HS-27A (cell line): ENCODE results near the gene ZNF346.
"Not testable (repeated sequence)": the region's sequence is repeated elsewhere in the genome, so short reads cannot be mapped to it uniquely, and the experiment has no call there.

Source experiments
- DNase-seq: peaks from one replicate; pipeline ENCODE4 v3.0.0-alpha.2; 2012; ENCODE audit warnings: low read depth, missing footprints

Gene ZNF346

DNA sequence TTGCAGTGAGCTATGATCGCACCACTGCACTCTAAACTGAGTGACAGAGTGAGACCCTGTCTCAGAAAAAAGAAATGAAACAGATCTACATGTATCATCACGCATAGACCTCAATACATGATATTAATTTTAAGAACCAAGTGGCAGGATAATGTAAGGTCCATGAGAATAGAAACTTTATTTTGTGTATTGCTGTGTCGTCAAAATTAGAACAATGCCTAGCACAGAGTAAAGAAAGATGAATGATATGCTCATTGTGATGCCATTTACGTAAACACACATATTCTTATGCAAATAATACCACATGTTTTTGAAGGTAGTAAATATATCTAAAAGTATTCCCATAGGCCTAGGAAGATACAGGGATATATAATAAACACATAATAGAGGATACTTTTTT is 12.3 kb upstream of the ZNF346 start:
- DNase-seq = no peak

DNA sequence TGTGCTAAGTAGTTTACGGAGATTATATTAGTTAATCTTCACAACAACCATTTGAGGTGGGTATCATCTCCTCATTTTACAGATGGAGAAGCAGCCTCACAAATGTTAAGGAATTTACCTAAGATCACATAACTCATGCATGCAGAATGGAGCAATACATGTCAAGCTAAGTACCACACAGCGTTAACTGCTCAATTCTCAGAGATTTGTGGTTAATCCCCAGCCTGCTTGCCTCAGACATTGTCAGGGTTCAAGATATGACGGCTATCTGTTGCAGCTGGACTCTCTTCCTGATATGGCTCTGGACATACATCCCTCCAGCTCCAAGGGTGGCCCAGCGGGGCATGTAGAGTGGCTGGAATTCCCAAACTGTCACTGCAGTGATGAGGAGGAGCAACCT is 7.3 kb upstream of the ZNF346 start:
- DNase-seq = no peak

DNA sequence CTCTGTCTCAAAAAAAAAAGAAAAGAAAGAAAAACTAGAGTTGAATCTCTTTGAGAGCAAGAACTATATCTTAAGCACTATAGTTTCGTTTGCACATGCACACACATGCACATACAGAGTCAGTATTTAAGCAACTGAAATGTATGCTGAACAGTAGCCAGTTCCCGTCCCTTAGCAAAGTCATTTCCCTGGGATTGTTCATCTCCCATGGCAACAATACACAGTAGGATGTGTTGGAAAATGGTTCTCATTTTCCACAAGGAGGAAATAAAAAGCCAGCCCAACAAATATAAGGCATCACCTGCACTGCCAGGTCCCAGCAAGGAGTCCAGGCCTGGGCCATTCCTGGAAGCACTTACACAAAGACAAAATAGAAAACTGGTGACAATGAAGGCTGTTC is 4.2 kb upstream of the ZNF346 start:
- no peak for DNase-seq

- DNase-seq = no peak
Observed at GRCh38 chr5:177020033-177020432, 2.5 kb upstream of the ZNF346 start.

- no peak for DNase-seq
Observed at GRCh38 chr5:177023303-177023664, 788 bp downstream of the ZNF346 start.

DNA sequence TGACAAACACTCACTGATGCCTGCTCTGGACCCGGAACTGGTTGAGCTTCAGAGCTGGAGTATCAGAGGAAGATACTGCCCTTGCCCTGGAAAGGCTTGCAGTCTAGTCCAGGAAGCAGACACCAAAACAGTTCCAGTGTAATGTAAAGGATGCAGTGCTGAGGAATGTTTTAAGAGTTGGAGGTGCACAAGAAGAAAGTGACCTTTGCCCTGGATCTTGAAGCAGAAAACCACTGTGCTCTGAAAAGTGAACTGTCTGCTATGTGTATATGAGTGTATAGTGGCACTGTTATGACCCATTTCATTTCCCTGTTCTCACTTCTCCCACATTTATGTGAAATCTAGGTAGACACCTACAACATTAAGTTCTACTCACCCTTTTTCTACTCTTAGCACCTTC is 2.1 kb downstream of the ZNF346 start:
- DNase-seq = no peak

DNA sequence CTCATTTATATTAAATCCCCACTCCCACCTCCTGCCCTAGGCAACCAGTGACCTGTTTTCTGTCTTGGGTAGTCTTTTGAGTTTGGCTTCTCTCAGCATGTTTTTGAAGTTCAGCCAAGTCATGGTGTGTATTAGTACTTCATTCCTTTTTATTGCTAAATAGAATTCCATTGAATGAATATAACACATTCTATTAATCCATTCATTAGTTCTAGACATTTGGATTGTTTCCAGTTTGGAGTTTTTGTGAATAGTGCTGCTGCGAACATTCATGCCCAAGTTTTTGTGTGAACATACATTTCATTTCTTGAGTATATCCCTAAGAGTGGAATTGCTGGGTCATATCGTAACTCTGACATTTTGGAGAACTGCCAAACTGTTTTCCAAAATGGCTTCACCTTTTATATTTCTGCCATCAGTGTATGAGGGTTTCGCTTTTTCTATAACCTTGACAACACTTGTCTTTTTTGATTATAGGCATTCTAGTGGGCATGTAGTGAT is 2.7 kb downstream of the ZNF346 start:
- no peak for DNase-seq

DNA sequence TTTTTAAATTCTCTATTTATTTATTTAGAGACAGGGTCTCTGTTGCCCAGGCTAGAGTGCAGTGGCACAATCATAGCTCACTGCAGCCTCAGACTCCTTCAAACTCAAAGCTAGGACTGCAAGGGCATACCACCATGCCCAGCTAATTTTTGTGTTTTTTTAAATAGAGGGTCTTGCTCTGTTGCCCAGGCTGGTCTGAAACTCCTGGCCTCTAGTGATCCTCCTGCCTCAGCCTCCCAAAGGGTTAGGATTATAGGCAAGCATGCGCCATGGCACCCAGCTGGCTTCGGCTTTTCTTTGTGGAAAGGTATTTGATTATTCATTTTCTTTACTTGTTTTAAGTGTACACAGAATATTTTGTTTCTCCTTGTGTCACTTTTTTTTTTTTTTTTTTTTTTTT is 5.2 kb downstream of the ZNF346 start:
- no peak for DNase-seq

GRCh38 chr5:177029498-177029897 is 7.0 kb downstream of the ZNF346 start:
- no peak for DNase-seq

DNA sequence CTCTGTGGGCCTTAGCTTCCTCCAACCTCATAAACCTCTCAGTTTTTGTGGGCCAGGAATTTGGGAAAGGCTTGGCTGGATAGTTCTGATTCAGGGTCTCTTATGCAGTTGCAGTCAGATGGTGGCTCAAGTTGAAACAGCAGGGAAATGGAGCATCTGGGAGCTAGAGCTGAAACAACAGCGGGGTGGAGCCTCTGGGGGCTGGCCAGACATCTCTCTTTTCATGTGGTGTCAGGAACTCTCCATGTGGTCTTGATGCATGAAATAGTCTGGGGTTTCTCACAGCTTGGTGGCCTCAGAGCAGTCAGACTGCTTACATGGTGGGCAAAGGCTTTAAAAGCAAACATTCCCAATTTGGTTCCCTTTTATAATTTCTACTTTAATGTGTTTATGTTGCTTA is 13.5 kb downstream of the ZNF346 start:
- no peak for DNase-seq

- DNase-seq = no peak
Observed at GRCh38 chr5:177036443-177036842, 13.9 kb downstream of the ZNF346 start.

DNA sequence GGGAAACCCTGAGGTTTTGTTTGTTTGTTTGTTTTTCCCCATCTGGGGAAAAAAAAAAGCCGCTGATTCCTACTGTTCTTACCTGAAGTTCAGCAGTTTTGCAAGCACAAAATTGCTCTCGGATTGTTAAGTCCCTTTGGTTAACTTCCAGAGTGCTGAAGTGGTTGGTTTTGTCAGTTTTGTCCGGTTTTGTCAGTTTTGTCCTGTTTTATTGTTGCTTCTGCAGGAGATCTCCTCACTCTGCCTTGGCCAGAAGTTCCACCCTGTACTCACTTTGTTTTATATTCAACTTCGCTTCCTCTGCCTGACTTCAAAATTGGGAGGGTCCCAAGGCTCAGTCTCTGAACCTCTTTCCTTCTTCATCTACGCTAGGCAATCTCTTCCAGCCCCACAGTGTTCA is 14.4 kb downstream of the ZNF346 start:
- DNase-seq = no peak

GRCh38 chr5:177040814-177041420 is 18.4 kb downstream of the ZNF346 start:
- DNase-seq = no peak

- no peak for DNase-seq
Observed at GRCh38 chr5:177041936-177042335, 19.4 kb downstream of the ZNF346 start.

DNA sequence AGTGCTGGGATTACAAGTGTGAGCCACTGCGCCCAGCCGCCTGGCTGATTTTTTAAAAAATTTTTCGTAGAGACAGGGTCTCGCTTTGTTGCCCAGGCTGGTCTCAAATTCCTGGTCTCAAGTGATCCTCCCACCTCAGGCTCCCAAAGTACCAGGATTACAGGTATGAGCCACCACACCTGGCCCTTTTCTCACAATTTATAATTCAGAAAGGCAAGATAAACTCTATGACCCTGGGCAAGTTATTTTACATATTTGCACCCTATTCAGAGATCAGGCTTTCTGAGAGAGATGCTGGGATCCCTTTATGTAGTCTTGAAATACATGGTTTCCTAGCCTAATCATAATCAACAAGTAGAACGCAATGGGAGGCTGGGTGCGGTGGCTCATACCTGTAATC is 20.6 kb downstream of the ZNF346 start:
- no peak for DNase-seq

DNA sequence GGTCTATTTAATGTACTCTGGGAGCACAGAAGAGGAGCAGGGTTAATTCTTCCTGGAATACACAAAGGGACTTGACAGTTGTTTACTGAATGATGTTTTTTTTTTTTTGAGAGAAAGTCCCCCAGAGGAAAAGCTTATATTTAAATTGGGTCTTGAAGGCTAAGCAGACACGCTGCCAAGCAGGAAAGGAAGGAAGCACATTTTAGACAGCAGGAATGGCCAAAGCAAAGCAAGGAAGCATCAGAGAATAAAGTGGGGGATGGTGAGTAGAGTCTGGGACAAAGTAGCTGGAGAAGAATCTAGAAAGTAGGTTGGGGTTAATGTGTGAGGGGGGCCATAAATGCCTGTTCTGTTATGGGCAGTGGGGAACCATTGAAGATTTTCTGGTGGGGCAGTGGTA is 21.5 kb downstream of the ZNF346 start:
- no peak for DNase-seq

- DNase-seq = no peak
Observed at GRCh38 chr5:177044641-177045040, 22.1 kb downstream of the ZNF346 start.

DNA sequence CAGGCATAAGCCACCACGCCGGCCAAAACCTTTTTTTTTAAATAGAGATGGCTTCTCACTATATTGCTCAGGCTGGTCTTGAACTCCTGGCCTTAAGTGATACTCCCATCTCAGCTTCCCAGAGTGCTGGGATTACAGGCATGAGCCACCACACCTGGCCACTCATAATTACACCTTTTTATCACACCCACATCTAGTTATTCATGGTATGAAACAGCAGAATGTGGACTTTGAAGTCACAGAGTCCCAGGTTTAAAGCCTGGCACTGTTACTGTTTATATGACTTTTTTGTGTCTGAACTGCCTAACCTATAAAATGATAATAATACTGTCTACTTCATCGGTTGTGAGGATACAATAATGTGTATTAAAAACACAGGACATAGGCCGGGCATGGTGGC is 23.1 kb downstream of the ZNF346 start:
- no peak for DNase-seq

GRCh38 chr5:177048531-177048930 is 26.0 kb downstream of the ZNF346 start:
- not testable (repeated sequence) for DNase-seq

- no peak for DNase-seq
Observed at GRCh38 chr5:177049285-177049684, 26.8 kb downstream of the ZNF346 start.

GRCh38 chr5:177064500-177065277 is 42.2 kb downstream of the ZNF346 start:
- DNase-seq = no peak

DNA sequence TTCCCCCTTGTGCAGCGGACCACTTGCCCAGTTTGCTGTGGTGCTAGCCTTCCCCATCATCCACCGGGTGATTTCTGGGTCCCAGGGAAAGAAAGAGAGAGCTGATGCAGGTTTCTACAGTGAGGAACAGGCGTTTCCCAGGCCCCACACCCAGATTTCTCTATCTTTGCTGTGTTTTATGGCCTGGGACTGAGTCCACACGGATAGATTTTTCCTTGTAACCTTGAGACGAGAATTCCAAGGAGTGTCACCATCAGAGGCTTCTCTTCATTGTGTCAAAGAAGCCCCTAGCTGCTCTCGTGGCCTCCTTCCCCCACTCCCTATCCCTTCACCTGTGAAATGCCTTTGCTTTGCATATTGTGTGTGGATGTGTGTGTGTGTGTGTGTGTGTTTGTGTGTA is 43.0 kb downstream of the ZNF346 start:
- DNase-seq = no peak

GRCh38 chr5:177066224-177066623 is 43.7 kb downstream of the ZNF346 start:
- DNase-seq = no peak

GRCh38 chr5:177067503-177067902 is 45.0 kb downstream of the ZNF346 start:
- no peak for DNase-seq
